ENCODE data around the gene LARP1.

GRCh38 chr5:154795235-154795596 is 40.0 kb downstream of the LARP1 start:
- TF ChIP-seq CTCF (conservative IDR thresholded peaks at IDR 0.05) (no peak), ZFX (IDR thresholded peaks at IDR 0.05) (no peak)
